ENCODE measurements around the gene PLCB4. TPM values are rescaled to one million over a fixed set of nuclear protein-coding genes. Genes with fewer than 3 reads are reported as not detected.

PLCB4 gene
- total RNA-seq, 4 donors from 2014 or later = 6.3 to 24.5 (median 10.4) TPM

DNA sequence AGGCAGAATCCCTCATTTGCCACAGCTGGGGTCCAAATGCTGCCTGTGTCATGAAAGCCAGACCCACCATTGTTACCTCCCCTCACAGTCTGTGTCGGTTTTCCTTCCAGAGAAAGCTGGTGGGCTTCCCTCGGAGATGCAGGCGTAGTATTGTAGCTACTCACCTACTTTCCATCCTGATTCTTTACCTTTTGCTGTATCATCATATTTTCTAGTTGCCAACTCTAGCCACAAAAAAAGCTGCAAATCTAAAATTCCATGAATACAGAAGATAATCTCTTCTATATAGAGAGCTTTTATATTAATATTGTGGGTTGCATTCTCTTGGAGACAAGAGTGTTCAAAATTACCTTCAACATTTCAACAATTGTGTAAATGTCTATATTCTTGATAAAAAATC, 347.5 kb downstream of the PLCB4 start:
- Histone ChIP-seq H3K27ac (no peak overlapping the region), H3K9me3 (no peaks in the 10 kb centered on the region), H3K36me3 (no peaks in the 10 kb centered on the region), H3K4me1 (no peaks in the 10 kb centered on the region), H3K27me3 (no peaks in the 10 kb centered on the region), H3K4me3 (no peak overlapping the region)
- no peak for DNase-seq (ENCODE audit: low spot score in 2 of 2)
- 87% methylated on average over 3 of the region's 3 CpGs for WGBS
- no peak for TF ChIP-seq POLR2AphosphoS5 (IDR thresholded peaks at IDR 0.05)
- TF ChIP-seq, protein P1, sequence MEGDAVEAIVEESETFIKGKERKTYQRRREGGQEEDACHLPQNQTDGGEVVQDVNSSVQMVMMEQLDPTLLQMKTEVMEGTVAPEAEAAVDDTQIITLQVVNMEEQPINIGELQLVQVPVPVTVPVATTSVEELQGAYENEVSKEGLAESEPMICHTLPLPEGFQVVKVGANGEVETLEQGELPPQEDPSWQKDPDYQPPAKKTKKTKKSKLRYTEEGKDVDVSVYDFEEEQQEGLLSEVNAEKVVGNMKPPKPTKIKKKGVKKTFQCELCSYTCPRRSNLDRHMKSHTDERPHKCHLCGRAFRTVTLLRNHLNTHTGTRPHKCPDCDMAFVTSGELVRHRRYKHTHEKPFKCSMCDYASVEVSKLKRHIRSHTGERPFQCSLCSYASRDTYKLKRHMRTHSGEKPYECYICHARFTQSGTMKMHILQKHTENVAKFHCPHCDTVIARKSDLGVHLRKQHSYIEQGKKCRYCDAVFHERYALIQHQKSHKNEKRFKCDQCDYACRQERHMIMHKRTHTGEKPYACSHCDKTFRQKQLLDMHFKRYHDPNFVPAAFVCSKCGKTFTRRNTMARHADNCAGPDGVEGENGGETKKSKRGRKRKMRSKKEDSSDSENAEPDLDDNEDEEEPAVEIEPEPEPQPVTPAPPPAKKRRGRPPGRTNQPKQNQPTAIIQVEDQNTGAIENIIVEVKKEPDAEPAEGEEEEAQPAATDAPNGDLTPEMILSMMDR (IDR thresholded peaks at IDR 0.05) = no peak
- no peak for TF ChIP-seq EP300 (IDR thresholded peaks at IDR 0.05)
- TF ChIP-seq POLR2A (IDR thresholded peaks at IDR 0.05) = no peak

DNA sequence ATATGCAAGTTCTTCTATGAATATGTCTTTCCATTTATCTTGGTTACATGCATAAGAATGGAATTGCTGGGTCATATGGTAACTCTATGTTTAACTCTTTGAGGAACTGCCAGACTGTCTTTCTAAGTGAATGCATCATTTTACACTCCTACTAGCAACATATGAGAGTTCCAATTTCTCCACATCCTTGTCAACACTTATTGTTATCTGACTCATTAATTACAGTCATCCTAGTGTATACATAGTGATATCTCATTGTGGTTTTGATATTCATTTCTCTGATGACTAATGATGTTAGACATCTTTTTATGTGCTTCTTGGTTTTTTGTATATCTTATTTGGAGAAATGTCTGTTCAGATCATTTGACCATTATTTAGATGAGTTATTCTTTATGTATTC, 348.8 kb downstream of the PLCB4 start:
- no peak overlapping the region for H3K4me3 ChIP-seq
- H3K27ac ChIP-seq = no peak overlapping the region
- TF ChIP-seq, protein P1 (IDR thresholded peaks at IDR 0.05) = no peak
- TF ChIP-seq POLR2A (IDR thresholded peaks at IDR 0.05) (no peak), EP300 (IDR thresholded peaks at IDR 0.05) (no peak), POLR2AphosphoS5 (IDR thresholded peaks at IDR 0.05) (no peak)
- H3K4me1 ChIP-seq = no peaks in the 10 kb centered on the region
- no peaks in the 10 kb centered on the region for H3K27me3 ChIP-seq
- no peaks in the 10 kb centered on the region for H3K36me3 ChIP-seq
- no peak for DNase-seq (ENCODE audit: low spot score in 2 of 2)
- no peaks in the 10 kb centered on the region for H3K9me3 ChIP-seq

DNA sequence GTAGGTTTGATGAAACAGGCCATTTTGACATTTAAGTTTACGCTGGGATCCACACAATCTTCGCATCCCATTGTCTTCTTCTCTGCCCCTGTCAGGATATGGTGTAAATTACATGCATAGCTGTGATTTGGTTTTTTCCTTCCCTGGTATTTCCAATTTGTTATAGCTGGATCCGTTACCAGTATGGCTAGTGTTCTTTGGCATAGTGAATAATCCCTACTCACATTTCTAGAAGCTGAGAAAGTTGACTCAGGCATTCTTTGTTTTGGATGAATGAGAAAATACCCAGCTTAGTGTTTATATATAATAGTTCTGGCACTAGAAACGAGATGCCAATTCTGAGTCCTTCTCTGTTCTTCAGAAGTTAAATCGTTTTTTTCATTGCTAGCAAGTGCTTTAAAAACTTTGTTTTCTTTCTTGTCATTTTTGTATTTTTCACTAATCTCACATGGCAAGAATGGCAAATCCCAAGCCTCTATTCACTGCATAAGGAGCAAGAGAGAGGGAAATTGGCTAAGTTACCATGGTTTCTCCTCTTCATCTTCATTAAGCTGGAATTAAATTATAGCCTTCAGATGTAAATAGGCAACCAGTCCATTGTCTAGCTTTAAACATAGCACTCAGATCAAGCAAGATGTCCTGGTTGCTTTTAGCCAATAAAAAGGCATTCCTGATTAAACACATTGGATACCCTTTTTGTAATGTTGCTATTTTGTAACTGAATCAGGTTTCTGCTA, 353.6 kb downstream of the PLCB4 start:
- Histone ChIP-seq H3K4me1 (peaks cover under 1% of the 10 kb centered on the region), H3K27me3 (no peaks in the 10 kb centered on the region), H3K9me3 (no peaks in the 10 kb centered on the region), H3K36me3 (no peaks in the 10 kb centered on the region), H3K4me3 (no peak overlapping the region), H3K27ac (no peak overlapping the region)
- TF ChIP-seq POLR2AphosphoS5 (IDR thresholded peaks at IDR 0.05) (no peak), EP300 (IDR thresholded peaks at IDR 0.05) (no peak), POLR2A (IDR thresholded peaks at IDR 0.05) (no peak)
- TF ChIP-seq, protein P1 (IDR thresholded peaks at IDR 0.05) = no peak
- WGBS = 82% methylated on average over 5 of the region's 5 CpGs
- DNase-seq (ENCODE audit: low spot score in 2 of 2) = no peak

DNA sequence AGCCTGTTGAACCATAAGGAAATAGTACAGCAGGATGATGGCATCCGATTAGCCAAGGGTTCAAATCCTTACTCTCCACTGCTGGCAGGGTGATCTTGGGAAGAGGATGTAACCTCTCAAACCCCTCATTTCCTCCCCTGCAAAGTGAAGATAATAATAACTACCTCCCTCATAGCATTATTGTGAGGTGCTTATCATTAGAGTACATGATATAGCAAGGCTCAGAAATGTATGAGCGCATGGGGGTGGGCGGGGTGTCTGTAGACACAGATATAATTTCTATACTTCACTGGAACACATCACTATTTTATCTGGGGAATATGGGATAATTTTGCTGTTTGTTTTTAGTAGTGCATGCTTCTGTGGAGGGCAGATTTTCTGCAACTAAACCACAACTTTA, 355.7 kb downstream of the PLCB4 start:
- WGBS = 92% methylated on average over 3 of the region's 3 CpGs

More for the DNA sequence above, 355.7 kb downstream of the PLCB4 start:
- H3K27ac ChIP-seq = no peak overlapping the region
- no peak overlapping the region for H3K4me3 ChIP-seq
- H3K4me1 ChIP-seq = peaks cover 4% of the 10 kb centered on the region
- TF ChIP-seq, protein P1 (IDR thresholded peaks at IDR 0.05) = no peak
- TF ChIP-seq POLR2A (IDR thresholded peaks at IDR 0.05) (no peak), EP300 (IDR thresholded peaks at IDR 0.05) (no peak), POLR2AphosphoS5 (IDR thresholded peaks at IDR 0.05) (no peak)
- H3K9me3 ChIP-seq = no peaks in the 10 kb centered on the region
- no peaks in the 10 kb centered on the region for H3K27me3 ChIP-seq
- H3K36me3 ChIP-seq = no peaks in the 10 kb centered on the region
- DNase-seq (ENCODE audit: low spot score in 2 of 2) = no peak
